Activated T-helper 2 cell treated with anti-CD3 and anti-CD28 coated beads, Interferon-gamma antibody, Interleukin-2, Interleukin-4, amounts not matched to agents 10 μg/mL and 5 μg/mL and 100 μg/mL, durations not matched to agents 14 hours and 24 hours and 36 hours (primary cell): Measurements from ENCODE around the gene ARMC10. TPM values are rescaled to one million over a fixed set of nuclear protein-coding genes. Genes with fewer than 3 reads are reported as not detected.

ENCODE experiments used
- DNase-seq: peaks from one replicate; pipeline ENCODE4 v3.0.0; 2021; ENCODE audit warnings: low spot score
- H3K27ac Mint-ChIP-seq: one replicate; pipeline ENCODE4 v1.8.0; 2021; ENCODE audit warnings: mixed read lengths
- H3K27me3 Mint-ChIP-seq: one replicate; pipeline ENCODE4 v1.8.0; 2021; ENCODE audit warnings: low read depth, mixed read lengths
- H3K36me3 Mint-ChIP-seq: one replicate; pipeline ENCODE4 v1.8.0; 2021; ENCODE audit warnings: low read depth, mixed read lengths
- H3K4me1 Mint-ChIP-seq: one replicate; pipeline ENCODE4 v1.8.0; 2021; ENCODE audit warnings: low read depth, mixed read lengths
- H3K4me3 Mint-ChIP-seq: one replicate; pipeline ENCODE4 v1.8.0; 2021; ENCODE audit warnings: low read depth, mild to moderate bottlenecking, moderate library complexity, mixed read lengths
- H3K9me3 Mint-ChIP-seq: one replicate; pipeline ENCODE4 v1.8.0; 2021; ENCODE audit warnings: mixed read lengths
- intact Hi-C: fragments of 100-400 bp; cut with micrococcal nuclease; formaldehyde crosslinking; loops from one replicate; pipeline ENCODE4 v1.15.1; 2023
- total RNA-seq: library from RNA; stranded (reverse); gene quantifications from 2 replicates; pipeline ENCODE4 v1.2.3, GENCODE V29; 2022

ARMC10 gene
- total RNA-seq, 1 donor from 2014 or later: 46.9 TPM

GRCh38 chr7:103116991-103117390, 42.1 kb downstream of the ARMC10 start:
- intact Hi-C loops: no loop called here
- Mint-ChIP-seq H3K4me1 (peaks cover 7% of the 10 kb centered on the region), H3K9me3 (no peaks in the 10 kb centered on the region), H3K4me3 (no peak overlapping the region), H3K27ac (no peak overlapping the region), H3K27me3 (no peaks in the 10 kb centered on the region), H3K36me3 (peaks cover 34% of the 10 kb centered on the region)
- no peak for DNase-seq

GRCh38 chr7:103117465-103117864, 42.5 kb downstream of the ARMC10 start:
- no peak for DNase-seq
- intact Hi-C loops: no loop called here
- no peaks in the 10 kb centered on the region for H3K27me3 Mint-ChIP-seq
- H3K4me3 Mint-ChIP-seq: no peak overlapping the region
- H3K27ac Mint-ChIP-seq: no peak overlapping the region
- H3K9me3 Mint-ChIP-seq: no peaks in the 10 kb centered on the region
- H3K4me1 Mint-ChIP-seq: peaks cover 7% of the 10 kb centered on the region
- peaks cover 30% of the 10 kb centered on the region for H3K36me3 Mint-ChIP-seq

DNA sequence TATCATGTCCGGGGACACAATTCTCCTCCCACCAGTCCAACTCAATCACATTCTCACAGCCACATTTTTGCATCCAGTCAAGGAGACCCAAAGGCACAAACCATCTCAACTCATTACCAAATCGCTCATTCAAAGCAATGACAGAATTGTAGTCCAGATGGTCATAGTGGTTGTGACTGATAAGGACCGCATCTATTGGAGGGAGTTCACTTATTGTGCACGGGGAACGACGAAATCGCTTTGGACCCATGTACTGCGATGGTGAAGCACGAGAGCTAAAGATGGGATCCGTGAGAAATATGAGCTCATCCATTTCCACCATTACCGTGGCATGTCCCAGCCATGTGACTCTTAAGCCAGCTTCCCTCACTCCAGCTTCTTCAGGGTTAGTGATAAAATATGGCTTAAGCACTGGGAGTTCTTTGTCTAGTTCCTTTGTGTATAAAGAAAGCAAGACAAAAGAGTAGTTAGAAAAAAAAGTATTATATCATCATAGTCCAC, 44.9 kb downstream of the ARMC10 start:
- Mint-ChIP-seq H3K27me3 (no peaks in the 10 kb centered on the region), H3K9me3 (no peaks in the 10 kb centered on the region)

DNA sequence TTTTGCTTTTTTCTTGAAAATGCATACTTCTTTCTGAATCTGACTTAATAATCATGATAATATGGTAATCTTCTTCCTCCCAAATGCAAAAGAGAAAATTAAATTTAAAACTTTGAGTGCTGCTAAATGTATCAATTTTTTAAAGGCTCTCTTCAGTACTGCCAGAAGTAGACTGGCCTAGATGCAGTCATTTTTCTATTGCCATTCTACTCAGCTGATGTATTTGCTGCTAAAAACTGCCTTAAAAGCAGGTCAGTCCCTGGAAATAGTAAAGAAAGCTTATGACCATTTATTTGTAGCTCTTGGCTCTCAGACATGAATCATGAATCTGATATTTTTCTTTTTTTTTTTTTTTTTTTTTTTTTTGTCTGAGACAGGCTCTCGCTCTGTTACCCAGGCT, 45.4 kb downstream of the ARMC10 start:
- Mint-ChIP-seq H3K4me3 (no peak overlapping the region), H3K36me3 (peaks cover 23% of the 10 kb centered on the region), H3K27ac (no peak overlapping the region), H3K27me3 (no peaks in the 10 kb centered on the region), H3K9me3 (no peaks in the 10 kb centered on the region), H3K4me1 (no peaks in the 10 kb centered on the region)
- intact Hi-C loops: no loop called here
- no peak for DNase-seq

More for the DNA sequence above, 44.9 kb downstream of the ARMC10 start:
- intact Hi-C loops: no loop called here
- no peak overlapping the region for H3K27ac Mint-ChIP-seq
- H3K36me3 Mint-ChIP-seq: peaks cover 23% of the 10 kb centered on the region
- H3K4me1 Mint-ChIP-seq: no peaks in the 10 kb centered on the region
- H3K4me3 Mint-ChIP-seq: no peak overlapping the region
- DNase-seq: no peak

DNA sequence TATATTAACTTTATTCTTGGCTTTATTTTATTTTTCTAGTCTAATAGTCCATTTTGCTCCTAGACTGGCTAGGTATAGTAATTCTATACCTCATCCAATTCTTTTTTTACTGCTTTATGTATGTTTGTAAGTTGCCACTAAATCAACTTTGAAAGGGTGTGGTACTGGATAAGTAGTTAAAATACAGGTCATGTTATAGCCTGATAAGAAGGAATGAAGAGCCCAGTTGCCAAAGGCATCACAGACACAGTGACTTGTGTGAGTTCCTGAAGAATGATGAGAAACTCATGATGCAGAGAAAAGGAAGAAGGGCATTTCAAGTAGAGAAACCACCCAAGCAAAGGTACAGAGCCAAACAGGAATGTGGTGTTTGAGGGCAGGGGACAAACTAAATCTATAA, 46.7 kb downstream of the ARMC10 start:
- H3K4me1 Mint-ChIP-seq: no peaks in the 10 kb centered on the region
- no peak overlapping the region for H3K27ac Mint-ChIP-seq
- DNase-seq: no peak
- no peak overlapping the region for H3K4me3 Mint-ChIP-seq
- no peaks in the 10 kb centered on the region for H3K9me3 Mint-ChIP-seq
- intact Hi-C loops: no loop called here
- H3K27me3 Mint-ChIP-seq: no peaks in the 10 kb centered on the region
- H3K36me3 Mint-ChIP-seq: peaks cover 30% of the 10 kb centered on the region

DNA sequence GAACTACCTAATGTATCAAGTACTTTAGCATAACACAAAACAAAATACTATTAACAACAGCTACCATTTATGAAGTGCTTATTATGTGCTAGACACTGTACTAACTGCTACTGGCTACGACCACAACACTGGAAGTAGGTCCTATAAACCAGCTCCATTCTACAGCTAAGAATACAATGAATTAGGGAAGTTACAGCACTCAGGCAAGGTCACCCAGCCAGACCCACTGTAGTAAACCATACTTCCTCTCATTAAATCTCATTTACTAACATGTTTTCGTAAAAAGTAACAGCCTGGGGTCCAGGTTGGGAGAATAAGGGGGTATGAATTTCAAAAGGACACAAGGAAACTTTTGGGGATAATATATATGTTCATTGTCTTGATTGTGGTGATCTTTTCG, 48.6 kb downstream of the ARMC10 start:
- intact Hi-C loops: no loop called here
- H3K27me3 Mint-ChIP-seq: no peaks in the 10 kb centered on the region
- peaks cover 40% of the 10 kb centered on the region for H3K36me3 Mint-ChIP-seq
- H3K4me1 Mint-ChIP-seq: no peaks in the 10 kb centered on the region
- H3K4me3 Mint-ChIP-seq: no peak overlapping the region
- H3K9me3 Mint-ChIP-seq: no peaks in the 10 kb centered on the region
- H3K27ac Mint-ChIP-seq: no peak overlapping the region
- DNase-seq: no peak

GRCh38 chr7:103124429-103124979, 49.6 kb downstream of the ARMC10 start:
- H3K36me3 Mint-ChIP-seq: peaks cover 38% of the 10 kb centered on the region
- no peak overlapping the region for H3K4me3 Mint-ChIP-seq
- H3K9me3 Mint-ChIP-seq: no peaks in the 10 kb centered on the region
- intact Hi-C loops: no loop called here
- no peak for DNase-seq
- H3K27me3 Mint-ChIP-seq: no peaks in the 10 kb centered on the region
- no peak overlapping the region for H3K27ac Mint-ChIP-seq
- H3K4me1 Mint-ChIP-seq: no peaks in the 10 kb centered on the region

- H3K27me3 Mint-ChIP-seq: no peaks in the 10 kb centered on the region
- no peak overlapping the region for H3K27ac Mint-ChIP-seq
- no peaks in the 10 kb centered on the region for H3K9me3 Mint-ChIP-seq
- no peak overlapping the region for H3K4me3 Mint-ChIP-seq
- H3K4me1 Mint-ChIP-seq: peaks cover 6% of the 10 kb centered on the region
- no peak for DNase-seq
- intact Hi-C loops: no loop called here
- H3K36me3 Mint-ChIP-seq: peaks cover 25% of the 10 kb centered on the region
Observed at GRCh38 chr7:103127006-103127405, 52.1 kb downstream of the ARMC10 start.

GRCh38 chr7:103129702-103130549, 55.0 kb downstream of the ARMC10 start:
- DNase-seq: no peak
- Mint-ChIP-seq H3K4me1 (peaks cover 6% of the 10 kb centered on the region), H3K27ac (peak overlapping the region; percentile 9), H3K9me3 (no peaks in the 10 kb centered on the region), H3K27me3 (no peaks in the 10 kb centered on the region), H3K4me3 (no peak overlapping the region), H3K36me3 (peaks cover 21% of the 10 kb centered on the region)
- intact Hi-C loops: no loop called here

DNA sequence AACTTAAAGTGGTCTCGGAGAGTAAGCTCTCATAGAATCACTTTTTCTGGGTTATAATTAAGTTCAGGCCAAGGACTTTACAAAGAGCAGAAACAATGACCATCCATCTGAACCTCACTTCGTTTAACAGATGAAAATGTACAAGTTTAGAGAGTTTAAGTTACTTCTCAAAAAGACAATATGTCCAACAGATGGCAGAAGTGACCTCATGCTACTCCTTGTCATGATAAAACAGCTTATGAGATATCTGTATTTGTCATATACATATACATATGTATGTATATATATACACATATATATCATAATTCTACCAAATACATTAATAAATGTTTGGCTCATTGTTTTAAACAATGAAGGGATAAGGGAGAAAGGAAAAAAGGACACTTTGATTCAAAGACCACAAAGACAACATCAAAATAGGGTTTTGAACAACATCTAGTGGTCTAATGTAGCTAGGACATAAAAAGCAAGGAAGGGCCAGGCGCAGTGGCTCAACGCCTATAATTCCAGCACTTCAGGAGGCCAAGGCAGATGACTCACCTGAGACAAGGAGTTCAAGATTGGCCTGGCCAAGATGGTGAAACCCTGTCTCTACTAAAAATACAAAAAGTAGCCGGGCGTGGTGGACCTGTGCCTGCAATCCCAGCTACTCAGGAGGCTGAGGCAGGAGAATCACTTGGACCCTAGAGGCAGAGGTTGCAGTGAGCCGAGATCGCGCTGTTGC, 56.1 kb downstream of the ARMC10 start:
- Mint-ChIP-seq H3K4me1 (peaks cover 6% of the 10 kb centered on the region), H3K27me3 (no peaks in the 10 kb centered on the region), H3K36me3 (peaks cover 18% of the 10 kb centered on the region), H3K27ac (no peak overlapping the region), H3K4me3 (no peak overlapping the region), H3K9me3 (no peaks in the 10 kb centered on the region)
- no peak for DNase-seq
- intact Hi-C loops: no loop called here

- Mint-ChIP-seq H3K9me3 (no peaks in the 10 kb centered on the region), H3K4me1 (peaks cover 6% of the 10 kb centered on the region), H3K27ac (no peak overlapping the region), H3K27me3 (no peaks in the 10 kb centered on the region), H3K36me3 (peaks cover 5% of the 10 kb centered on the region), H3K4me3 (no peak overlapping the region)
- DNase-seq: no peak
- intact Hi-C loops: no loop called here
Observed at GRCh38 chr7:103132995-103133688, 58.2 kb downstream of the ARMC10 start.

DNA sequence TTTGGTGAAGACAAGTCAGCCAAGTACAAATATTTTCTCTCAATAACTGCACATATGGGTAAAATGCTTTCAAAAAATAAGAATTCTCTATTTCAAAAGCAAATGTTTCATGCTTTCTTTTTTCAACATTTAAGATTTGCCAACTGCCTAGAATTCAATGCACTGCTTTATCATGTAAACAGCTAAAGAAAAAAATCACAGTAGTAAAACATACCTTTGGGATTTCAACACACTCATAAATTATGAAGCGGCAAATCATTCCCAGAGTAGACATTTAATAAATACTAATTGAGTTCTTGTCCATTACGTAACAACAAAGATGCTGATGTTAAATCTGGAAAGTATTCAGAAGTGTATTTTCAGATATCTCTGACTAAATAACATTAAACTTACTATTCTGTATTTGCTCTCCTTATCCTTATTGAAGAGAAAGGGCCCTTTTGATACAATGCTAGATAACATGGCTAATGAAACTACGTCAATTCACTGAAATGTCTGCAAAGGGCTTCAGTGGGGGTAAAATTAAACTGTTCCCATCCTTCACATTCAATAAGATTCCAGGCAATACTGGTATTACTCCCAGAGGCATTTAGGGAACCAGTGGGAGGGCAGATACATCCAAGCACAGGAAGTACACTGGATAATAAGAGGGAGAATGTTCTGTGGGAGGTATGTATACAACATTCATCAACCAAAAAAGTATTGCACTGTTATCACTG, 60.1 kb downstream of the ARMC10 start:
- Mint-ChIP-seq H3K9me3 (no peaks in the 10 kb centered on the region), H3K4me1 (peaks cover 3% of the 10 kb centered on the region), H3K27ac (no peak overlapping the region), H3K4me3 (no peak overlapping the region), H3K36me3 (no peaks in the 10 kb centered on the region), H3K27me3 (no peaks in the 10 kb centered on the region)
- no peak for DNase-seq
- intact Hi-C loops: no loop called here
